ENCODE results near the gene LAMC1. TPM values are rescaled to one million over a fixed set of nuclear protein-coding genes. Genes with fewer than 3 reads are reported as not detected.

The LAMC1 gene
- total and polyA plus RNA-seq, 2 donors (not counting 1 experiment from before 2014, with no cell fraction given): 11.5 to 34.0 TPM

DNA sequence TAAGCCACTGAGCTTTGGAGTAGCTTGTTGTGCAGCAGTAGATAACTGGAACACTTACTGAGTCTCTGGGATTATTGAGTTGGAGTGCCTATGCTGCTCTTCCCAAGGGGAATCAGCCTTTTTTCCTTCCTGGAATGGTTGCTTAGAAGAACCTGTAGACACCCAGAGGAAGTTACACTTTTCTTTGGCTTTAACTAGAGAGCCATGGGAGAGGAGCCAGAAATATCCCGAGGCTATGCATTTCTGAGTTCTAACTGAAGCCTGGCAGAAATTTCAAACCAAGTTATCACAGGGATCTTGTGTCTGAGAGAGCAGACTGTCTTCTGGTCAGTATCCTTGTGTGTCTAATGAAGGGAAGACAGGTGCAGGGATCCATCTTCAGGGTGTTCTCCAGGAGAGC lies 28.3 kb downstream of the LAMC1 start:
- Mint-ChIP-seq H3K9me3 (ENCODE audit: insufficient read depth) (no peaks in the 10 kb centered on the region), H3K27me3 (no peaks in the 10 kb centered on the region), H3K27ac (peak overlapping the region; percentile 15), H3K4me3 (no peak overlapping the region), H3K4me1 (peaks cover 50% of the 10 kb centered on the region)
- DNase-seq: no peak
- CTCF ChIA-PET: interaction anchor here (0.7 kb wide), 1 partner anchor 176 kb away, joined by 3 read pairs; no protein-coding TSS in a partner anchor
- peaks cover 88% of the 10 kb centered on the region for H3K79me2 ChIP-seq (ENCODE audit: control insufficient read depth, insufficient read depth, low read length)
- no peak for ATAC-seq (ENCODE audit: low read depth)
- H3K4me3 ChIP-seq (ENCODE audit: control extremely low read depth in 1 of 5, extremely low read depth in 1 of 5, insufficient read depth in 1 of 5, low read depth in 2 of 5, low read length in 4 of 5): no peak overlapping the region
- intact Hi-C loops (cut with micrococcal nuclease): no loop called here
- WGBS (ENCODE audit: insufficient coverage): 90% methylated on average over 1 of the region's 1 CpG
- no peaks in the 10 kb centered on the region for H3K9me3 ChIP-seq (ENCODE audit: control extremely low read depth in 1 of 3, control insufficient read depth in 2 of 3, insufficient read depth in 1 of 3, low read length in 2 of 3)
- peaks cover 35 to 42% of the 10 kb centered on the region in 2 donors for H3K4me1 ChIP-seq (ENCODE audit: control insufficient read depth in 2 of 2, insufficient read depth in 2 of 2, low read length in 2 of 2)
- no peak overlapping the region for H3K27ac ChIP-seq (ENCODE audit: low read length in 2 of 2)
- H4K20me1 ChIP-seq (ENCODE audit: control insufficient read depth, insufficient read depth, low read length, poor library complexity, severe bottlenecking): peaks cover 9% of the 10 kb centered on the region
- H3K27me3 ChIP-seq (replicated peaks in 1 of 4; ENCODE audit: control extremely low read depth in 1 of 4, control insufficient read depth in 3 of 4, insufficient read depth in 4 of 4, low read length in 3 of 4): no peaks in the 10 kb centered on the region
- H2AFZ ChIP-seq (ENCODE audit: insufficient read depth, low read depth, low read length, poor library complexity, severe bottlenecking): no peak overlapping the region
- no peaks in the 10 kb centered on the region for H3K36me3 ChIP-seq (replicated peaks in 1 of 2; ENCODE audit: control extremely low read depth in 1 of 2, control insufficient read depth in 1 of 2, extremely low read depth in 1 of 2, insufficient read depth in 2 of 2, low read length in 1 of 2)
- H3K4me2 ChIP-seq (replicated peaks; ENCODE audit: low read depth, low read length, poor library complexity, severe bottlenecking): no peak overlapping the region
- TF ChIP-seq, protein P1, sequence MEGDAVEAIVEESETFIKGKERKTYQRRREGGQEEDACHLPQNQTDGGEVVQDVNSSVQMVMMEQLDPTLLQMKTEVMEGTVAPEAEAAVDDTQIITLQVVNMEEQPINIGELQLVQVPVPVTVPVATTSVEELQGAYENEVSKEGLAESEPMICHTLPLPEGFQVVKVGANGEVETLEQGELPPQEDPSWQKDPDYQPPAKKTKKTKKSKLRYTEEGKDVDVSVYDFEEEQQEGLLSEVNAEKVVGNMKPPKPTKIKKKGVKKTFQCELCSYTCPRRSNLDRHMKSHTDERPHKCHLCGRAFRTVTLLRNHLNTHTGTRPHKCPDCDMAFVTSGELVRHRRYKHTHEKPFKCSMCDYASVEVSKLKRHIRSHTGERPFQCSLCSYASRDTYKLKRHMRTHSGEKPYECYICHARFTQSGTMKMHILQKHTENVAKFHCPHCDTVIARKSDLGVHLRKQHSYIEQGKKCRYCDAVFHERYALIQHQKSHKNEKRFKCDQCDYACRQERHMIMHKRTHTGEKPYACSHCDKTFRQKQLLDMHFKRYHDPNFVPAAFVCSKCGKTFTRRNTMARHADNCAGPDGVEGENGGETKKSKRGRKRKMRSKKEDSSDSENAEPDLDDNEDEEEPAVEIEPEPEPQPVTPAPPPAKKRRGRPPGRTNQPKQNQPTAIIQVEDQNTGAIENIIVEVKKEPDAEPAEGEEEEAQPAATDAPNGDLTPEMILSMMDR (IDR thresholded peaks at IDR 0.05): no peak
- TF ChIP-seq EZH2 (IDR thresholded peaks at IDR 0.05; ENCODE audit: borderline replicate concordance, insufficient read depth, low read depth, low read length, poor library complexity, severe bottlenecking): no peak
- no peak overlapping the region for H3K9ac ChIP-seq (ENCODE audit: low read length)
- POLR2A ChIA-PET: interaction anchor here (0.8 kb wide), 1 partner anchor 29 kb away, joined by 4 read pairs; no protein-coding TSS in a partner anchor

DNA sequence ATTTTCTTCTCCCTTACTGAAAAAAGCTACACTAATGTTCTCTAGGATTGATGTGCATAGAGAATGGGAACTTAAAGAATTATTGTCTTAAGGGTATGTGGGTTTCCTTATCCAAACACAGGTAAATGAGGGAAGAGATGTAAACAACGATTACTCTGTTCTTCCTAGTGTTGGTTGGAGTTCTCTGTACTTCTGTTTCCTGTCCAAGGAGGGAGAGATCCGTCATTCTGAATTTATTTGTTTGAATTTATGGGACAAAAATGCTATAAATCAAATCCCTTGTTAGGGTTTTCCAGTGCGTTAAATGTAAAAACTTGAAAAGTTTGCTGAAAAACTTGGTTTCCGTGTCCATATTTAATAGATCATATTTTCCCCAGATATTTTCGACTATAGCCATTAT lies 29.6 kb downstream of the LAMC1 start:
- POLR2A ChIA-PET: interaction anchor here (0.6 kb wide), 1 partner anchor 420 kb away, joined by 4 read pairs; the partner anchor contains the start of gene SMG7
- Histone ChIP-seq H3K27ac (ENCODE audit: low read length in 2 of 2) (no peak overlapping the region), H3K9me3 (ENCODE audit: control extremely low read depth in 1 of 3, control insufficient read depth in 2 of 3, insufficient read depth in 1 of 3, low read length in 2 of 3) (no peaks in the 10 kb centered on the region), H3K36me3 (replicated peaks in 1 of 2; ENCODE audit: control extremely low read depth in 1 of 2, control insufficient read depth in 1 of 2, extremely low read depth in 1 of 2, insufficient read depth in 2 of 2, low read length in 1 of 2) (no peaks in the 10 kb centered on the region), H2AFZ (ENCODE audit: insufficient read depth, low read depth, low read length, poor library complexity, severe bottlenecking) (no peak overlapping the region), H3K4me2 (replicated peaks; ENCODE audit: low read depth, low read length, poor library complexity, severe bottlenecking) (no peak overlapping the region), H3K4me1 (ENCODE audit: control insufficient read depth in 2 of 2, insufficient read depth in 2 of 2, low read length in 2 of 2) (peaks cover 29 to 31% of the 10 kb centered on the region in 2 donors), H3K4me3 (ENCODE audit: control extremely low read depth in 1 of 5, extremely low read depth in 1 of 5, insufficient read depth in 1 of 5, low read depth in 2 of 5, low read length in 4 of 5) (no peak overlapping the region), H3K9ac (ENCODE audit: low read length) (no peak overlapping the region), H3K79me2 (ENCODE audit: control insufficient read depth, insufficient read depth, low read length) (peaks cover 86% of the 10 kb centered on the region), H3K27me3 (replicated peaks in 1 of 4; ENCODE audit: control extremely low read depth in 1 of 4, control insufficient read depth in 3 of 4, insufficient read depth in 4 of 4, low read length in 3 of 4) (no peaks in the 10 kb centered on the region), H4K20me1 (ENCODE audit: control insufficient read depth, insufficient read depth, low read length, poor library complexity, severe bottlenecking) (peaks cover 19% of the 10 kb centered on the region)
- intact Hi-C loops (cut with micrococcal nuclease): no loop called here
- CTCF ChIA-PET: interaction anchor here (0.7 kb wide), 2 partner anchors 170 to 332 kb away, joined by 3 to 5 read pairs; no protein-coding TSS in a partner anchor
- Mint-ChIP-seq H3K4me3 (no peak overlapping the region), H3K27me3 (no peaks in the 10 kb centered on the region), H3K4me1 (peaks cover 41% of the 10 kb centered on the region), H3K27ac (no peak overlapping the region), H3K9me3 (ENCODE audit: insufficient read depth) (no peaks in the 10 kb centered on the region)
- TF ChIP-seq EZH2 (IDR thresholded peaks at IDR 0.05; ENCODE audit: borderline replicate concordance, insufficient read depth, low read depth, low read length, poor library complexity, severe bottlenecking): no peak
- TF ChIP-seq, protein P1 (IDR thresholded peaks at IDR 0.05): no peak
- ATAC-seq (ENCODE audit: low read depth) (no peak), DNase-seq (no peak)
- no CpG with 5 or more reads among the region's 5 CpGs for WGBS (ENCODE audit: insufficient coverage)

Data from B cell (primary cell).